IPS-18a (cell line): ENCODE results near the gene TOM1.

ENCODE experiments used
- H3K27ac ChIP-seq: one replicate; pipeline ENCODE4 v1.5.1; 2013; ENCODE audit warnings: low read length
- H3K27me3 ChIP-seq: one replicate; pipeline ENCODE4 v1.6.1; 2013; ENCODE audit warnings: mild to moderate bottlenecking, low read length; ENCODE audit not compliant: control insufficient read depth, insufficient read depth
- H3K36me3 ChIP-seq: one replicate; pipeline ENCODE4 v1.6.1; 2013; ENCODE audit warnings: low read depth, low read length; ENCODE audit not compliant: control insufficient read depth
- H3K4me1 ChIP-seq: one replicate; pipeline ENCODE4 v1.6.1; 2013; ENCODE audit warnings: low read depth, low read length; ENCODE audit not compliant: control insufficient read depth
- H3K4me3 ChIP-seq: one replicate; pipeline ENCODE4 v1.5.1; 2013; ENCODE audit warnings: low read length
- H3K9ac ChIP-seq: one replicate; pipeline ENCODE4 v1.6.1; 2013; ENCODE audit warnings: mild to moderate bottlenecking, low read length, moderate library complexity
- H3K9me3 ChIP-seq: one replicate; pipeline ENCODE4 v1.6.1; 2013; ENCODE audit warnings: low read depth, low read length; ENCODE audit not compliant: control insufficient read depth

Gene TOM1

DNA sequence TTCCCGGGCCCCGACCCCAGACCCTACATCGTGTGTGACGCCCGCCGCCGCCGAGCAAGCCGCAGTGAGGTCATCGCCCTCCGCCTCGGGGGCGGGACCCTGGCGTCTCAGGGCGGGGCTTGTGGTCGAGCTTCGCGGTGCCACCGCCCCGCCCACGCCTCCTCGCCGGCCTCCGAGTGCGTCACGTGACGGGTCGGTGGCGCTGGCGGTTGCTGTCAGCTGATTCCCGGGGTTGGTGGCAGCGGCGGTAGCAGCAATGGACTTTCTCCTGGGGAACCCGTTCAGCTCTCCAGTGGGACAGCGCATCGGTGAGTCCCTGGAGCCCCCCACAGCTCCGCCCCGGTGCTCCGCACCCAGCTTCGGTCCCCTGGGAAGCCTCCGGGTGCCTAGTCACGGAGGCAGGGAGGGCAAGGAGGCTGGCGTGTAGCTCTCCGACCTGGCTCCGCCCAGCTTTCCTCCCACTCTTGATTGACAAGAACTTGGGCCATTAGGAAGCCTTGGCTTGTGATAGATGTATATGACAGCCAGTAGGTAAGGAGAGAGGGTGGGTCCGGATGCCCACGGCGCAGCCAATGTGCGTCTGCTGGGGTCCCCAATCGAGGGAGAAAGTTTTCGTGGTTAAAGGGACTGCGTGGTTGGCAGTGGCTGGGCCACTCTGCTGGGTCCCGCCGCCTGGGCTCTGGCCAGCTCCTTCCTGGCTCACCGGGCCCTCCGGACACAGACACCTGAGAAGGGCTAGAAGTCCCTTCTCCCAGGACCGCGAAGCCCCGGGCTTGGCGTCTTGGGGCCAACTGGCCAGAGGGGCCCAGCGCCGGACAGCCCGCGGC is at the start of gene TOM1:
Gene TOM1 (plus strand): TSS at position 222 of the 827 bp plus-strand sequence. CDS start 35 bp downstream, at position 257.
- H3K9ac ChIP-seq, result peak within 1 kb of the TSS; percentile 52
- peak within 1 kb of the TSS; percentile 59 for H3K27ac ChIP-seq
- no peaks in the 10 kb centered on the region for H3K27me3 ChIP-seq
- peak within 1 kb of the TSS; percentile 91 for H3K4me3 ChIP-seq
- H3K36me3 ChIP-seq, result peaks cover 18% of the 10 kb centered on the region
- no peaks in the 10 kb centered on the region for H3K9me3 ChIP-seq
- peaks cover 5% of the 10 kb centered on the region for H3K4me1 ChIP-seq

- no peak overlapping the region for H3K9ac ChIP-seq
- H3K4me1 ChIP-seq, result no peaks in the 10 kb centered on the region
- H3K9me3 ChIP-seq, result no peaks in the 10 kb centered on the region
- no peaks in the 10 kb centered on the region for H3K27me3 ChIP-seq
- H3K4me3 ChIP-seq, result no peak overlapping the region
- H3K36me3 ChIP-seq, result no peaks in the 10 kb centered on the region
- H3K27ac ChIP-seq, result no peak overlapping the region
Measured at GRCh38 chr22:35250156-35250555, 49.5 kb upstream of the TOM1 start.

DNA sequence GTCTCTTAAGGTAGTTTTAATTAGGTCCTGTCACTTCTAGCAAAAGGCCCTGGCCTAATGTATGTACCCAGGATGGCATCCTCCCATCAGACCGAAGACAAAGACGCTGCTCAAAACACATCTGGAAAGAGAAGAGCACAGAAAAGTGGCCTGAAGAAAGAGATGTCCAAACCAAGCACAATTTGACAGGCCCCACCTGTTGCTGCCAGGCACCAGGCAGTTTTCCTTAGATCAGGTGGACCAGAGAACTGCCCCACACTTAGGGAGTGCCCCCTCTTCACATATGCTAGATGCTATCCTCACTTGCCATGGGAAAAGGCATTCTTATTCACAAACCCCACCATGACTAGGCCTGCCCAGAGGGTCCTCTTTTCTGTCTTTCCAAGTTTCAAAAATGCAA is 45.7 kb upstream of the TOM1 start:
- no peaks in the 10 kb centered on the region for H3K9me3 ChIP-seq
- H3K27me3 ChIP-seq, result no peaks in the 10 kb centered on the region
- peaks cover 11% of the 10 kb centered on the region for H3K4me1 ChIP-seq
- no peak overlapping the region for H3K9ac ChIP-seq
- H3K27ac ChIP-seq, result no peak overlapping the region
- H3K36me3 ChIP-seq, result peaks cover 3% of the 10 kb centered on the region
- no peak overlapping the region for H3K4me3 ChIP-seq

- Histone ChIP-seq H3K27ac (peak overlapping the region; percentile 60), H3K9ac (peak overlapping the region; percentile 91), H3K4me3 (peak overlapping the region; percentile 94)
Measured at GRCh38 chr22:35257002-35257320, 42.7 kb upstream of the TOM1 start.

DNA sequence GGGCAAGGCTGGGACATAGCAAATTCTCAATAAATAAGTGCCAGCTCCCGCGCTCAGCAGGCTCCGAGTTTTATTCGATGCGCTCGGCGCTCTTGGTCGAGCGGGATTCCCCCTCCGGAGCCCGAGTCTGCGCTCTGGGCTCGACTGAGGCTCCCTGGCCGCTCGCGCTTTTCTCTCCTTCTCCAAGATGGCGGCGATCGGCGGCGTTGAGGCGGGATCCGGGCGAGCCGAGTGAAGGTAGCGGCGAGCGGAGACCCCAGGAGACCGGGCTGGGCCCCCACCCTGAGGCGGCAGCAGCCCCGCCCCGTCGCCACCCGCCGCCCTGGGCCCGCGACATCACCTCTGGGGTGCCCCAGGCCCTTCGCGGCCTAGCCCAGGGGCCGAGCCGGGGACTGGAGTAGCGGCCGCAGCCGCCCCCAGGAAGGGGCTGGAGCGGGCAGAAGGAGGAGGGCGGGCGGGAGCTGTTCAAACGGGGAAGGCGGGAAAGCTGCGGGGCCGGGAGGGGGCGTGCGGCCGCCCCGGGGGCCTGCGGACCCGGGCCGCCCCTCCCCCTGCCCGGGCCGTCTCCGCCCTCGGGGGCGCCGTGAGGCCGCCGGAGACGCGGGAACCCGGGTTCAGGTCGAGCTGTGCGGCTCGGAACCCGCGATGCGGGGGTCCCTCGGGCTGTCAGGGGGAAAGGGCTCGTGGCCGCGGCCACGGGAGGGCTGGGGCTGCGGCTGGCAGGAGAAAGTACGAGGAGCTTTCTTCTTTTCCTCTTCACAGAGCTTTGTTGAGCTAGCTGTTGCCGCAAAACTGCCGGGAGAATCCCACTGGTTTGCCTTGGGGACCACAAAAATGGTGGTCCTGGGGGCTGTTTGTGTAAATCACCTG is 42.1 kb upstream of the TOM1 start, which contains the start of gene HMGXB4:
Gene HMGXB4 (plus strand): TSS at position 173 of the 870 bp plus-strand sequence. CDS start 4,898 bp downstream, outside the sequence.
- H3K9ac ChIP-seq, result peak within 1 kb of the TSS; percentile 91
- H3K27ac ChIP-seq, result peak within 1 kb of the TSS; percentile 76
- no peaks in the 10 kb centered on the region for H3K27me3 ChIP-seq
- H3K4me3 ChIP-seq, result peak within 1 kb of the TSS; percentile 94
- peaks cover 27% of the 10 kb centered on the region for H3K36me3 ChIP-seq
- peaks cover 12% of the 10 kb centered on the region for H3K4me1 ChIP-seq
- H3K9me3 ChIP-seq, result no peaks in the 10 kb centered on the region

More at GRCh38 chr22:35257002-35257320, 42.7 kb upstream of the TOM1 start:
- peaks cover 12% of the 10 kb centered on the region for H3K4me1 ChIP-seq
- H3K36me3 ChIP-seq, result peaks cover 21% of the 10 kb centered on the region
- H3K9me3 ChIP-seq, result no peaks in the 10 kb centered on the region
- H3K27me3 ChIP-seq, result no peaks in the 10 kb centered on the region

- Histone ChIP-seq H3K9me3 (no peaks in the 10 kb centered on the region), H3K4me1 (peaks cover 12% of the 10 kb centered on the region), H3K36me3 (peaks cover 35% of the 10 kb centered on the region), H3K27me3 (no peaks in the 10 kb centered on the region), H3K4me3 (peak overlapping the region; percentile 94), H3K9ac (peak overlapping the region; percentile 91), H3K27ac (peak overlapping the region; percentile 76)
Measured at GRCh38 chr22:35258191-35258988, 41.3 kb upstream of the TOM1 start.

- Histone ChIP-seq H3K27ac (no peak overlapping the region), H3K4me3 (no peak overlapping the region), H3K27me3 (no peaks in the 10 kb centered on the region), H3K4me1 (no peaks in the 10 kb centered on the region), H3K9me3 (no peaks in the 10 kb centered on the region), H3K36me3 (peaks cover 85% of the 10 kb centered on the region), H3K9ac (no peak overlapping the region)
Measured at GRCh38 chr22:35264986-35265385, 34.7 kb upstream of the TOM1 start.

DNA sequence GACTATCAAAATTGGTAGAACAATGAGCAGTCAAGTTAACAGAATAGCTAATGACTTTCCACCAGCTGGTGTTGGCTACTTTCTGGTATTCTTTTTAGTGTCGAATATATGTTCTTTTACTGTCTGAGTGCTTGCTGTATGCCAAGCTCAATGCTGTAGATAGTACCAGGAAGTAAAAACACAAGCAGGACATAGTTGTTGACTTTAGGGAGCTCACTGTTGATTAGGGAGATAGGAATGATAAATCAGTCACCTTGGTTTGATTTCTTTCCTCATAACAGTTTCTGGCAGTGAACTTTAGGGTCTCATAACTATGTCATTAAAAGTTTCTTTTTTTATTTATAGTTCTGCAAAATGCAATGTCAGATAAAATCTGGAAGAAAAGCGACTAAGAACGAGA is 33.4 kb upstream of the TOM1 start:
- Histone ChIP-seq H3K4me1 (no peaks in the 10 kb centered on the region), H3K36me3 (peaks cover 89% of the 10 kb centered on the region), H3K4me3 (no peak overlapping the region), H3K9me3 (no peaks in the 10 kb centered on the region), H3K27me3 (no peaks in the 10 kb centered on the region), H3K9ac (no peak overlapping the region), H3K27ac (no peak overlapping the region)

DNA sequence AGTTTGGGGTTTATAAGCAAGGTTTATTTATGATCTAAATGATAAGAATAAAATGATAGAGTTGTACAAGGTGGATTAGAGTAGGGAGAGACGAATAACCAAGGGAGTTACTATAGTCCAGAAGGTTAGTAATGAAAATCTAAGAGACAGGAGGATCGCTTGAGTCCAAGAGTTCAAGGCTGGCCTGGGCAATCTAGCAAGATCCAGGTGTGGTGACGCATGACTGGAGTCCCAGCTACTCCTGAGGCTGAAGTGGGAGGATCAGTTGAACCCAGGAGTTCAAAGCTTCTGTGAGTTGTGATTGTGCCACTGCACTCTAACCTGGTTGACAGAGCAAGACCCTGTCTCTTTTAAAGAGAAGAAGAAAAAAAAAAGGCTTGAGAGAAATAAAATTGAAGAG is 30.1 kb upstream of the TOM1 start:
- peaks cover 87% of the 10 kb centered on the region for H3K36me3 ChIP-seq
- no peaks in the 10 kb centered on the region for H3K27me3 ChIP-seq
- no peaks in the 10 kb centered on the region for H3K9me3 ChIP-seq
- H3K4me1 ChIP-seq, result no peaks in the 10 kb centered on the region
- H3K4me3 ChIP-seq, result no peak overlapping the region
- H3K27ac ChIP-seq, result no peak overlapping the region
- H3K9ac ChIP-seq, result no peak overlapping the region

DNA sequence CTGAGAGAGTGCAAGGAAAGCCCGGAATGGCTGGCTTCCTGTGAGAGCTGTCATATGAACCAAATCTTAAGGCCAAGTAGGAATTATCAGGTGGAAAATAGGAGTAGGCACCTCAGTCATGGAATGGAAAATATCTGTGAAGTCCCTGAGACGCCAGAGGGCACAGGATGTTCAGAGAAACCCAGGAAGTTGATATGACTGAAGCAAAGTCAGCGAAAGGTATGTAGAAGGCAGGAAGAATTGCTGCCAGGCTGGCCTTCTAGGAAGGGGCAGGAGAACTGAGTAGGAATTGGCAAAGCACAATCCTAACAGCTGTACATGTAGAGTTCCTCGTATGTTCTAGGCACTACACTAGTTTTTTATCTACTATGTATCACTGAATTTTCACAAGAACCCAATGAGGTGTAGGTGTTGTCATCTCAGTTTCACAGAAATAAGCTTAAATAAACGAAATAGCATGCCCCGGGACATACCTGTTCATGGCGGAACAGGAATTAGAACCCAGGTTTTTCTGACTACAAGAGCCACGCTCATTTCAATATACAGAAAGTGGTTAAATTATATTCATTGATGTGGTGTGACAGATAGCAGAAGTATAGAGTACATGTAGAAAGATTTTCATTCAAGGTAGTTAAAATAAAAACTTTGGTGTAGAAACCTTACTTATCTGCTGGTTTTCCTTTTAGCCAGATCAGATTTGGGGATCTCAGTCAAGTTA is 25.4 kb upstream of the TOM1 start:
- no peaks in the 10 kb centered on the region for H3K4me1 ChIP-seq
- peaks cover 66% of the 10 kb centered on the region for H3K36me3 ChIP-seq
- no peaks in the 10 kb centered on the region for H3K27me3 ChIP-seq
- no peaks in the 10 kb centered on the region for H3K9me3 ChIP-seq
- H3K9ac ChIP-seq, result no peak overlapping the region
- no peak overlapping the region for H3K4me3 ChIP-seq
- no peak overlapping the region for H3K27ac ChIP-seq
